Measurements from ENCODE around the gene BBS5.
"Not testable (repeated sequence)": the region's sequence is repeated elsewhere in the genome, so short reads cannot be mapped to it uniquely, and the experiment has no call there.

BBS5 gene

GRCh38 chr2:169490834-169491233 lies 11.5 kb downstream of the BBS5 start:
- no peak for DNase-seq

- no peak for DNase-seq
Measured at GRCh38 chr2:169491378-169491777, 12.1 kb downstream of the BBS5 start.

- no peak for DNase-seq
Measured at GRCh38 chr2:169493360-169493759, 14.1 kb downstream of the BBS5 start.

- DNase-seq = no peak
Measured at GRCh38 chr2:169495310-169495928, 16.1 kb downstream of the BBS5 start.

- no peak for DNase-seq
Measured at GRCh38 chr2:169504651-169505050, 25.4 kb downstream of the BBS5 start.

GRCh38 chr2:169507698-169508097 lies 28.4 kb downstream of the BBS5 start:
- DNase-seq = no peak

GRCh38 chr2:169509298-169509885 lies 30.1 kb downstream of the BBS5 start, which contains the start of gene KLHL41:
Gene KLHL41, plus strand, starts transcription at chr2:169509702. Its CDS starts 77 bp downstream, at chr2:169509779.
- DNase-seq = no peak

GRCh38 chr2:169509955-169510354 lies 30.7 kb downstream of the BBS5 start:
- no peak for DNase-seq

- DNase-seq = no peak
Measured at GRCh38 chr2:169510496-169510895, 31.2 kb downstream of the BBS5 start.

- DNase-seq = no peak
Measured at GRCh38 chr2:169511818-169512217, 32.5 kb downstream of the BBS5 start.

GRCh38 chr2:169512525-169512924 lies 33.2 kb downstream of the BBS5 start:
- DNase-seq = no peak

GRCh38 chr2:169513094-169513493 lies 33.8 kb downstream of the BBS5 start:
- DNase-seq = no peak

- DNase-seq = no peak
Measured at GRCh38 chr2:169513926-169514325, 34.6 kb downstream of the BBS5 start.

GRCh38 chr2:169514758-169515157 lies 35.5 kb downstream of the BBS5 start:
- not testable (repeated sequence) for DNase-seq

- not testable (repeated sequence) for DNase-seq
Measured at GRCh38 chr2:169516488-169516995, 37.2 kb downstream of the BBS5 start.

- DNase-seq = no peak
Measured at GRCh38 chr2:169520896-169521295, 41.6 kb downstream of the BBS5 start.

- no peak for DNase-seq
Measured at GRCh38 chr2:169523681-169524080, 44.4 kb downstream of the BBS5 start.

- no peak for DNase-seq
Measured at GRCh38 chr2:169525434-169525833, 46.1 kb downstream of the BBS5 start.

GRCh38 chr2:169526451-169526850 lies 47.2 kb downstream of the BBS5 start:
- DNase-seq = no peak

GRCh38 chr2:169528271-169528701 lies 49.0 kb downstream of the BBS5 start:
- DNase-seq = peak; percentile 66

GRCh38 chr2:169539460-169539859 lies 60.2 kb downstream of the BBS5 start:
- DNase-seq = not testable (repeated sequence)

- no peak for DNase-seq
Measured at GRCh38 chr2:169540146-169540545, 60.9 kb downstream of the BBS5 start.

- DNase-seq = no peak
Measured at GRCh38 chr2:169542433-169542832, 63.1 kb downstream of the BBS5 start.

GRCh38 chr2:169546756-169547155 lies 67.5 kb downstream of the BBS5 start:
- no peak for DNase-seq

Data from CD4-positive, alpha-beta T cell treated with Interleukin-4 for 4 hours (primary cell).